Measurements from ENCODE around the gene ETV5. TPM values are rescaled to one million over a fixed set of nuclear protein-coding genes. Genes with fewer than 3 reads are reported as not detected.

The ETV5 gene
- total and polyA plus RNA-seq, 2 donors (not counting 3 experiments of a cell fraction or from before 2014, with no cell fraction given): 8.8 to 40.9 TPM

DNA sequence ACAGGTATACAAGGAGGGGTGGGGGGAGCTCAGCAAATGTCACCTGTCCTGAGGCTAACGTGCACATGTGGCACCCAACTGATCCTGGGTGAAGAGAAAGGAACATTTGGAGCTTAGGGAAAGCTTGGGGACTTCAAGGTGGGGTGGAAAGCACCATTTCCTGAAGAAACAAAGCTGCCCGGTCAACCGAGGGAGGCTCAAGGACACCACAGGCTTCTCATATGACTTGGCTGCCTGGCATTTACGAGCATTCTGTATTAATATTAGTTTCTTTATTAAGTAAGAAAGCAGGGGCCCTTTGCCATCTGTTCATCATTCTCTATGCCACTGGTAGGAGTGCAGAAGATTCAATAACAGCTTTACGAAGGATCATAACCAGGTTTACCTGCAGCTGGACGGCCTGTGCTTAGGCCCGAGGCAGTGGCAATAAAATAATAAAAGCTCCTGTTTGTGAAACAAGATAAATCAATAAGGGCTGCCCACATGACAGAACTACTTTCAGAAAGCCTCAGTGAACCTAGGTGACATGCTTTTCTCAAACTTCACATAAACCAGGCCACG is 54.0 kb downstream of the ETV5 start:
- Histone ChIP-seq H3K9me3 (replicated peaks; ENCODE audit: control insufficient read depth, insufficient read depth, low read length) (no peaks in the 10 kb centered on the region), H2AFZ (ENCODE audit: low read depth, low read length) (no peak overlapping the region), H3K79me2 (ENCODE audit: control insufficient read depth, insufficient read depth, low read length) (no peaks in the 10 kb centered on the region), H3K9ac (replicated peaks; ENCODE audit: extremely low read depth, insufficient read depth, low read length) (no peak overlapping the region), H4K20me1 (replicated peaks; ENCODE audit: control insufficient read depth, extremely low read depth, insufficient read depth, low read length) (no peaks in the 10 kb centered on the region), H3K27ac (ENCODE audit: insufficient read depth, low read depth, low read length) (no peak overlapping the region), H3K4me3 (replicated peaks in 1 of 3; ENCODE audit: insufficient read depth in 1 of 3, low read depth in 1 of 3, low read length in 3 of 3) (no peak overlapping the region), H3K9me1 (replicated peaks; ENCODE audit: control insufficient read depth, extremely low read depth, insufficient read depth, low read length) (no peaks in the 10 kb centered on the region), H3K4me1 (ENCODE audit: control insufficient read depth, extremely low read depth, insufficient read depth, low read length) (no peaks in the 10 kb centered on the region), H3K4me2 (ENCODE audit: insufficient read depth, low read length) (no peak overlapping the region), H3K27me3 (ENCODE audit: control insufficient read depth in 2 of 2, insufficient read depth in 2 of 2, low read length in 2 of 2) (no peaks in the 10 kb centered on the region), H3K36me3 (ENCODE audit: control insufficient read depth in 2 of 2, extremely low read depth in 1 of 2, insufficient read depth in 2 of 2, low read length in 2 of 2) (peaks cover 4 to 11% of the 10 kb centered on the region in 2 experiments)
- no TSS peak for BruUV-seq (replicated peaks)
- ChIA-PET CTCF (interaction anchor here (1.1 to 1.2 kb wide), 3 partner anchors 16 to 222 kb away, joined by 3 to 4 read pairs (median 3); no protein-coding TSS in a partner anchor), POLR2A (no interaction called here)
- dilution Hi-C loops (cut with MboI; ENCODE audit: extremely low pct_ligation_motif_present, low sequenced_read_pairs) (no loop called here), intact Hi-C loops (cut with micrococcal nuclease) (no loop called here)
- DNase-seq (ENCODE audit: low read depth, low spot score) (no peak), FAIRE-seq (no peak)
- TF ChIP-seq EZH2 (IDR thresholded peaks at IDR 0.05; ENCODE audit: borderline replicate concordance, low read depth, low read length, severe bottlenecking) (no peak), FOS (IDR thresholded peaks at IDR 0.05; ENCODE audit: borderline replicate concordance, insufficient read depth, low read length) (no peak), GATA2 (IDR thresholded peaks at IDR 0.05; ENCODE audit: insufficient read depth, insufficient read length, low read depth, low read length) (no peak), JUN (IDR thresholded peaks at IDR 0.05; ENCODE audit: borderline replicate concordance, insufficient read depth, insufficient read length, low read depth) (no peak), CTCF (IDR thresholded peaks at IDR 0.05; ENCODE audit: extremely low read depth in 1 of 2, insufficient read depth in 1 of 2, low read depth in 1 of 2, low read length in 2 of 2) (no peak), POLR2AphosphoS5 (IDR thresholded peaks at IDR 0.05; ENCODE audit: insufficient read depth, low read depth, low read length) (no peak), POLR2A (IDR thresholded peaks at IDR 0.05; ENCODE audit: low read depth, low read length) (no peak), MYC (IDR thresholded peaks at IDR 0.05; ENCODE audit: low read depth, low read length) (no peak)
- TF ChIP-seq, protein P1, sequence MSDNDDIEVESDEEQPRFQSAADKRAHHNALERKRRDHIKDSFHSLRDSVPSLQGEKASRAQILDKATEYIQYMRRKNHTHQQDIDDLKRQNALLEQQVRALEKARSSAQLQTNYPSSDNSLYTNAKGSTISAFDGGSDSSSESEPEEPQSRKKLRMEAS (IDR thresholded peaks at IDR 0.05; ENCODE audit: insufficient read depth, insufficient read length): no peak
